HEK293T (cell line): ENCODE measurements around the gene PTCH1.

Source experiments
- BHLHE40 ChIP-seq: fragments of 450-650 bp; IDR thresholded peaks from 2 replicates; pipeline ENCODE4 v1.6.1; 2016; ENCODE audit warnings: mild to moderate bottlenecking, moderate library complexity, borderline replicate concordance
- FOXA1 ChIP-seq: fragments of 450-650 bp; IDR thresholded peaks from 2 replicates; pipeline ENCODE4 v1.6.1; 2016; ENCODE audit warnings: mild to moderate bottlenecking
- FOXK2 ChIP-seq: fragments of 450-650 bp; IDR thresholded peaks from 2 replicates; pipeline ENCODE4 v1.6.1; 2016; ENCODE audit warnings: mild to moderate bottlenecking
- FOXM1 ChIP-seq: fragments of 450-650 bp; IDR thresholded peaks from 2 replicates; pipeline ENCODE4 v1.6.1; 2017; ENCODE audit warnings: mild to moderate bottlenecking, borderline replicate concordance
- LEF1 ChIP-seq: fragments of 450-650 bp; IDR thresholded peaks from 2 replicates; pipeline ENCODE4 v1.6.1; 2017; ENCODE audit warnings: mild to moderate bottlenecking, borderline replicate concordance
- PKNOX1 ChIP-seq: fragments of 450-650 bp; IDR thresholded peaks from 2 replicates; pipeline ENCODE4 v1.6.1; 2016
- SUZ12 ChIP-seq: fragments of 450-650 bp; IDR thresholded peaks from 2 replicates; pipeline ENCODE4 v1.6.1; 2016; ENCODE audit warnings: mild to moderate bottlenecking
- TARDBP ChIP-seq: fragments of 450-650 bp; IDR thresholded peaks from 2 replicates; pipeline ENCODE4 v1.6.1; 2016
- ZNF384 ChIP-seq: fragments of 450-650 bp; IDR thresholded peaks from 2 replicates; pipeline ENCODE4 v1.6.1; 2016

- TF ChIP-seq FOXM1 (no peak), LEF1 (no peak), FOXA1 (no peak), BHLHE40 (no peak), SUZ12 (no peak), FOXK2 (no peak), TARDBP (no peak), PKNOX1 (no peak), ZNF384 (no peak)
Measured at GRCh38 chr9:95557142-95557541, 40.4 kb upstream of the PTCH1 start.
